HCT116 (cell line): ENCODE data around the gene TAC4. TPM values are rescaled to one million over a fixed set of nuclear protein-coding genes. Genes with fewer than 3 reads are reported as not detected.

Source experiments
- ATAC-seq: fragments of 200-7000 bp; cut with Tn5 transposase; 2 replicates; pipeline ENCODE4 v1.9.1; 2020; ENCODE audit warnings: mild to moderate bottlenecking, moderate library complexity
- BruUV-seq: library from RNA; stranded (reverse); fragments of 400-500 nt; replicated peaks from 2 replicates; lab custom pipeline; 2021; lab: Mats Ljungman, UMichigan
- CTCF ChIA-PET: fragments of 300-600 bp; sonication (Branson Sonifier 250); formaldehyde crosslinking; loops from one replicate; lab custom pipeline; 2021; ENCODE audit warnings: antibody characterized with exemption; lab: Charles Lee
- POLR2A ChIA-PET: fragments of 300-600, 350-600 bp; sonication (Branson Sonifier 250); formaldehyde crosslinking; loops from one replicate; lab custom pipeline; 2021; ENCODE audit warnings: antibody characterized with exemption; lab: Charles Lee
- RAD21 ChIA-PET, 2 experiments: fragments of 300-600 bp; sonication (Branson Sonifier 250); formaldehyde crosslinking; loops; one replicate each; lab custom pipeline; 2023; ENCODE audit warnings: low total read pairs in 2 of 2; ENCODE audit not compliant: uncharacterized antibody in 2 of 2, unreplicated experiment in 2 of 2, low non-redundant PET in 1 of 2; lab: Charles Lee
- DNase-seq: peaks from one replicate; pipeline ENCODE4 v3.0.0-alpha.2; 2010; ENCODE audit warnings: low read depth, low spot score
- H2AFZ ChIP-seq: fragments of 200-600 bp; shearing (Covaris generic), sonication (generic); 2 replicates; pipeline ENCODE4 v1.6.1; 2017; ENCODE audit warnings: low read depth, mixed run types, mixed read lengths, antibody characterized with exemption, low read length; ENCODE audit not compliant: poor library complexity, severe bottlenecking
- H3K27ac ChIP-seq: 2 replicates; pipeline ENCODE4 v1.5.1; 2012; ENCODE audit warnings: low read depth, low read length
- H3K27me3 ChIP-seq: fragments of 200-600 bp; sonication (generic); 2 replicates; pipeline ENCODE4 v1.6.1; 2016; ENCODE audit warnings: mixed run types, low read length, mixed read lengths; ENCODE audit not compliant: insufficient read depth
- H3K36me3 ChIP-seq, 2 experiments: fragments of 200-500 bp in 1 of 2; fragments of 200-600 bp in 1 of 2; sonication (Bioruptor generic) in 1 of 2; sonication (generic) in 1 of 2; 2 replicates each; pipeline versions ENCODE4 v1.5.1 to v1.6.1; 2014 to 2016; ENCODE audit warnings: low read length in 2 of 2, inconsistent platforms in 1 of 2, mixed read lengths in 1 of 2, mixed run types in 1 of 2; ENCODE audit not compliant: insufficient read depth in 2 of 2, control insufficient read depth in 1 of 2
- H3K4me1 ChIP-seq, 2 experiments: fragments of 200-600 bp in 1 of 2; sonication (generic) in 1 of 2; 2 replicates each; pipeline versions ENCODE4 v1.5.1 to v1.6.1; 2012 to 2017; ENCODE audit warnings: low read length in 2 of 2, inconsistent platforms in 1 of 2, mild to moderate bottlenecking in 1 of 2, mixed read lengths in 1 of 2, mixed run types in 1 of 2, moderate library complexity in 1 of 2; ENCODE audit not compliant: insufficient read depth in 2 of 2, control insufficient read depth in 1 of 2
- H3K4me2 ChIP-seq: fragments of 200-600 bp; sonication (generic); 2 replicates; pipeline ENCODE4 v1.6.1; 2017; ENCODE audit warnings: mixed run types, low read length, mixed read lengths
- H3K4me3 ChIP-seq, 2 experiments: fragments of 200-600 bp in 1 of 2; sonication (generic) in 1 of 2; replicated peaks in 1 of 2; 2 replicates each; pipeline ENCODE4 v1.5.1; 2011 to 2016; ENCODE audit warnings: low read length in 2 of 2, control low read depth in 1 of 2, low read depth in 1 of 2, mild to moderate bottlenecking in 1 of 2, mixed read lengths in 1 of 2, mixed run types in 1 of 2
- H3K79me2 ChIP-seq: fragments of 200-600 bp; sonication (generic); 2 replicates; pipeline ENCODE4 v1.6.1; 2017; ENCODE audit warnings: mild to moderate bottlenecking, mixed run types, low read length, moderate library complexity, mixed read lengths; ENCODE audit not compliant: insufficient read depth
- H3K9ac ChIP-seq: fragments of 200-600 bp; sonication (generic); 2 replicates; pipeline ENCODE4 v1.6.1; 2016; ENCODE audit warnings: low read length, mixed read lengths
- H3K9me2 ChIP-seq: fragments of 200-600 bp; sonication (generic), shearing (Covaris generic); 2 replicates; pipeline ENCODE4 v1.6.1; 2017; ENCODE audit warnings: mixed run types, mild to moderate bottlenecking, moderate library complexity; ENCODE audit not compliant: insufficient read depth
- H3K9me3 ChIP-seq, 2 experiments: fragments of 200-500 bp in 1 of 2; fragments of 200-600 bp in 1 of 2; sonication (Bioruptor generic) in 1 of 2; sonication (generic) in 1 of 2; 2 replicates each; pipeline ENCODE4 v1.6.1; 2014 to 2017; ENCODE audit warnings: low read length in 2 of 2, mixed read lengths in 2 of 2, inconsistent platforms in 1 of 2, low read depth in 1 of 2, mild to moderate bottlenecking in 1 of 2, mixed run types in 1 of 2, moderate library complexity in 1 of 2; ENCODE audit not compliant: control insufficient read depth in 1 of 2, insufficient read depth in 1 of 2
- H4K20me1 ChIP-seq: fragments of 200-600 bp; sonication (generic), shearing (Covaris generic); 2 replicates; pipeline ENCODE4 v1.6.1; 2017; ENCODE audit warnings: mixed run types, mild to moderate bottlenecking, moderate library complexity; ENCODE audit not compliant: insufficient read depth
- CBX3 ChIP-seq: IDR thresholded peaks from 2 replicates; pipeline ENCODE4 v1.6.1; 2012; ENCODE audit warnings: low read depth
- ELF1 ChIP-seq: IDR thresholded peaks from 2 replicates; pipeline ENCODE4 v1.6.1; 2012; ENCODE audit warnings: low read depth, borderline replicate concordance
- EZH2 ChIP-seq: fragments of 200-600 bp; sonication (generic); IDR thresholded peaks from 2 replicates; pipeline ENCODE4 v1.6.1; 2017; ENCODE audit warnings: antibody characterized with exemption, mixed run types
- FOSL1 ChIP-seq: IDR thresholded peaks from 2 replicates; pipeline ENCODE4 v1.6.1; 2012; ENCODE audit warnings: low read depth
- MAX ChIP-seq: IDR thresholded peaks from 2 replicates; pipeline ENCODE4 v1.6.1; 2012
- SIN3A ChIP-seq: IDR thresholded peaks from 2 replicates; pipeline ENCODE4 v1.6.1; 2012; ENCODE audit warnings: low read depth
- SRF ChIP-seq: IDR thresholded peaks from 2 replicates; pipeline ENCODE4 v1.6.1; 2012; ENCODE audit warnings: low read depth
- TCF7L2 ChIP-seq: IDR thresholded peaks from 2 replicates; pipeline ENCODE4 v1.7.0; 2011; ENCODE audit warnings: borderline replicate concordance, inconsistent platforms; ENCODE audit not compliant: insufficient read depth, insufficient read length; ENCODE audit errors: extremely low read depth
- ZBTB33 ChIP-seq: IDR thresholded peaks from 2 replicates; pipeline ENCODE4 v1.6.1; 2011; ENCODE audit warnings: mild to moderate bottlenecking, low read length, moderate library complexity; ENCODE audit not compliant: insufficient replicate concordance; ENCODE audit errors: extremely low read depth
- ZFX ChIP-seq: fragments of 450-650 bp; IDR thresholded peaks from 2 replicates; pipeline ENCODE4 v1.6.1; 2017
- intact Hi-C: fragments of 100-400 bp; cut with micrococcal nuclease; formaldehyde crosslinking; loops from 2 replicates; pipeline ENCODE4 v1.10.0; 2022
- total RNA-seq: library from RNA; stranded (reverse); gene quantifications from one replicate; pipeline ENCODE4 v1.2.1, GENCODE V29; 2021; ENCODE audit not compliant: unreplicated experiment

TAC4 gene
- total RNA-seq, 1 experiment from 2014 or later: not detected

GRCh38 chr17:49853470-49854015 lies 5.7 kb upstream of the TAC4 start:
- H3K27me3 ChIP-seq: no peaks in the 10 kb centered on the region
- H3K4me1 ChIP-seq: peaks cover 0 to 8% of the 10 kb centered on the region in 2 experiments; a peak in 2 of 4 replicates
- ChIA-PET RAD21 (no interaction called here), CTCF (interaction anchor here (1.1 kb wide), 1 partner anchor 297 kb away, joined by 3 read pairs; no protein-coding TSS in a partner anchor)
- H3K4me2 ChIP-seq: no peak overlapping the region
- no peak overlapping the region for H3K9ac ChIP-seq
- DNase-seq: no peak
- no peaks in the 10 kb centered on the region for H3K9me2 ChIP-seq
- H3K4me3 ChIP-seq: no peak overlapping the region
- TF ChIP-seq MAX (no peak), ZFX (no peak), CBX3 (no peak), ZBTB33 (no peak), TCF7L2 (no peak), EZH2 (no peak), FOSL1 (no peak), SIN3A (no peak), SRF (no peak), ELF1 (no peak)
- TF ChIP-seq, all 23 proteins: peak for 0
- Histone ChIP-seq H3K36me3 (no peaks in the 10 kb centered on the region), H3K9me3 (no peaks in the 10 kb centered on the region), H2AFZ (no peak overlapping the region), H4K20me1 (no peaks in the 10 kb centered on the region), H3K79me2 (no peaks in the 10 kb centered on the region), H3K27ac (no peak overlapping the region)
- no TSS peak for BruUV-seq
- intact Hi-C loops: no loop called here
- POLR2A ChIA-PET: no interaction called here
- ATAC-seq: no peak
